ENCODE measurements around the gene MNT.

DNA sequence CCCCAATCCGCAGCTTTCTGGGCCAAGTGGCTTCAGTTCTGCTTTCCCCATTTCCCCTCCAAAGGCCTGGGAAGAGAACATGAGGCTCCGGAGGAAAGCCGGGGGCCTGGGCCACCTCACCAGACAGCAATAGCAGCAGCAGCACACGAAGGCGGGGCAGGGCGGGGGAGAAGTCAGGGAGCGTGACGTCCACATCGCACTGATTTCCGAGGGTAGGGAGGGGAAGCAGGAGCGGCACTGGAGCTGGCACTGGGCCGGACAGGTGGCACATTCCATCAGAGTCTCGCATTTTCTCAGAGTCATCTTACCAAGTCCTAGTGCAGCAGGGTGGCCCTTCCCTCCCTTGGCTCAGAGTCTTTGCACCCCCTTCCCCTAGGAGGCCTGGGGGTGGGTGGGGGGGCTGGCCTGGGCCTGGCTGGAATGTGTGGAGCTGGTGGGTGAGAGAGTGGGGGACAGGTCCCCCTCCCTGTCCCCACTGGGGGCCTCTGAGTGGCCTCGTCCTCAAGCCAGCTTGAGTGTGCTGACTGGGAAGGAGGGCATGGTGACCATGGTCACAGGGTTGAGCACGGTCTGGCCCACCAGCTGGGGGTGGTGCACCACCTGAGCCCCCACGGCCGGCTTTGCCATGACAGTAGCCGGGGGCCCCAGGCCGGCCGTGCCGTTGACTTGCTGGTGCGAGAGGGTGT, 14.3 kb downstream of the MNT start:
- TF ChIP-seq TRIM28 (IDR thresholded peaks at IDR 0.05), result no peak
- TF ChIP-seq, protein P1, sequence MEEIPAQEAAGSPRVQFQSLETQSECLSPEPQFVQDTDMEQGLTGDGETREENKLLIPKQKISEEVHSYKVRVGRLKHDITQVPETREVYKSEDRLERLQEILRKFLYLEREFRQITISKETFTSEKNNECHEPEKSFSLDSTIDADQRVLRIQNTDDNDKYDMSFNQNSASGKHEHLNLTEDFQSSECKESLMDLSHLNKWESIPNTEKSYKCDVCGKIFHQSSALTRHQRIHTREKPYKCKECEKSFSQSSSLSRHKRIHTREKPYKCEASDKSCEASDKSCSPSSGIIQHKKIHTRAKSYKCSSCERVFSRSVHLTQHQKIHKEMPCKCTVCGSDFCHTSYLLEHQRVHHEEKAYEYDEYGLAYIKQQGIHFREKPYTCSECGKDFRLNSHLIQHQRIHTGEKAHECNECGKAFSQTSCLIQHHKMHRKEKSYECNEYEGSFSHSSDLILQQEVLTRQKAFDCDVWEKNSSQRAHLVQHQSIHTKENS (CRISPR knock-in tag; IDR thresholded peaks at IDR 0.05), result no peak
- TF ChIP-seq POLR2AphosphoS5 (IDR thresholded peaks at IDR 0.05; ENCODE audit: control insufficient read depth, insufficient read depth, low read depth, low read length), result no peak
- TF ChIP-seq, protein P2, sequence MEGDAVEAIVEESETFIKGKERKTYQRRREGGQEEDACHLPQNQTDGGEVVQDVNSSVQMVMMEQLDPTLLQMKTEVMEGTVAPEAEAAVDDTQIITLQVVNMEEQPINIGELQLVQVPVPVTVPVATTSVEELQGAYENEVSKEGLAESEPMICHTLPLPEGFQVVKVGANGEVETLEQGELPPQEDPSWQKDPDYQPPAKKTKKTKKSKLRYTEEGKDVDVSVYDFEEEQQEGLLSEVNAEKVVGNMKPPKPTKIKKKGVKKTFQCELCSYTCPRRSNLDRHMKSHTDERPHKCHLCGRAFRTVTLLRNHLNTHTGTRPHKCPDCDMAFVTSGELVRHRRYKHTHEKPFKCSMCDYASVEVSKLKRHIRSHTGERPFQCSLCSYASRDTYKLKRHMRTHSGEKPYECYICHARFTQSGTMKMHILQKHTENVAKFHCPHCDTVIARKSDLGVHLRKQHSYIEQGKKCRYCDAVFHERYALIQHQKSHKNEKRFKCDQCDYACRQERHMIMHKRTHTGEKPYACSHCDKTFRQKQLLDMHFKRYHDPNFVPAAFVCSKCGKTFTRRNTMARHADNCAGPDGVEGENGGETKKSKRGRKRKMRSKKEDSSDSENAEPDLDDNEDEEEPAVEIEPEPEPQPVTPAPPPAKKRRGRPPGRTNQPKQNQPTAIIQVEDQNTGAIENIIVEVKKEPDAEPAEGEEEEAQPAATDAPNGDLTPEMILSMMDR (IDR thresholded peaks at IDR 0.05 in 2 of 3, conservative IDR thresholded peaks at IDR 0.05 in 1 of 3; ENCODE audit: insufficient read depth in 2 of 3, low read depth in 1 of 3, low read length in 3 of 3), result no peak
- TF ChIP-seq, protein P3, sequence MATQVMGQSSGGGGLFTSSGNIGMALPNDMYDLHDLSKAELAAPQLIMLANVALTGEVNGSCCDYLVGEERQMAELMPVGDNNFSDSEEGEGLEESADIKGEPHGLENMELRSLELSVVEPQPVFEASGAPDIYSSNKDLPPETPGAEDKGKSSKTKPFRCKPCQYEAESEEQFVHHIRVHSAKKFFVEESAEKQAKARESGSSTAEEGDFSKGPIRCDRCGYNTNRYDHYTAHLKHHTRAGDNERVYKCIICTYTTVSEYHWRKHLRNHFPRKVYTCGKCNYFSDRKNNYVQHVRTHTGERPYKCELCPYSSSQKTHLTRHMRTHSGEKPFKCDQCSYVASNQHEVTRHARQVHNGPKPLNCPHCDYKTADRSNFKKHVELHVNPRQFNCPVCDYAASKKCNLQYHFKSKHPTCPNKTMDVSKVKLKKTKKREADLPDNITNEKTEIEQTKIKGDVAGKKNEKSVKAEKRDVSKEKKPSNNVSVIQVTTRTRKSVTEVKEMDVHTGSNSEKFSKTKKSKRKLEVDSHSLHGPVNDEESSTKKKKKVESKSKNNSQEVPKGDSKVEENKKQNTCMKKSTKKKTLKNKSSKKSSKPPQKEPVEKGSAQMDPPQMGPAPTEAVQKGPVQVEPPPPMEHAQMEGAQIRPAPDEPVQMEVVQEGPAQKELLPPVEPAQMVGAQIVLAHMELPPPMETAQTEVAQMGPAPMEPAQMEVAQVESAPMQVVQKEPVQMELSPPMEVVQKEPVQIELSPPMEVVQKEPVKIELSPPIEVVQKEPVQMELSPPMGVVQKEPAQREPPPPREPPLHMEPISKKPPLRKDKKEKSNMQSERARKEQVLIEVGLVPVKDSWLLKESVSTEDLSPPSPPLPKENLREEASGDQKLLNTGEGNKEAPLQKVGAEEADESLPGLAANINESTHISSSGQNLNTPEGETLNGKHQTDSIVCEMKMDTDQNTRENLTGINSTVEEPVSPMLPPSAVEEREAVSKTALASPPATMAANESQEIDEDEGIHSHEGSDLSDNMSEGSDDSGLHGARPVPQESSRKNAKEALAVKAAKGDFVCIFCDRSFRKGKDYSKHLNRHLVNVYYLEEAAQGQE (IDR thresholded peaks at IDR 0.05; ENCODE audit: borderline replicate concordance), result no peak
- TF ChIP-seq, protein P3 (CRISPR knock-in tag; IDR thresholded peaks at IDR 0.05; ENCODE audit: low read depth), result no peak
- TF ChIP-seq, protein P4, sequence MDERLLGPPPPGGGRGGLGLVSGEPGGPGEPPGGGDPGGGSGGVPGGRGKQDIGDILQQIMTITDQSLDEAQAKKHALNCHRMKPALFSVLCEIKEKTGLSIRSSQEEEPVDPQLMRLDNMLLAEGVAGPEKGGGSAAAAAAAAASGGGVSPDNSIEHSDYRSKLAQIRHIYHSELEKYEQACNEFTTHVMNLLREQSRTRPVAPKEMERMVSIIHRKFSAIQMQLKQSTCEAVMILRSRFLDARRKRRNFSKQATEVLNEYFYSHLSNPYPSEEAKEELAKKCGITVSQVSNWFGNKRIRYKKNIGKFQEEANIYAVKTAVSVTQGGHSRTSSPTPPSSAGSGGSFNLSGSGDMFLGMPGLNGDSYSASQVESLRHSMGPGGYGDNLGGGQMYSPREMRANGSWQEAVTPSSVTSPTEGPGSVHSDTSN (CRISPR knock-in tag; IDR thresholded peaks at IDR 0.05; ENCODE audit: low read depth), result no peak
- TF ChIP-seq, protein P4 (tag; conservative IDR thresholded peaks at IDR 0.05; ENCODE audit: low read depth), result no peak
- no peak for TF ChIP-seq SRF (CRISPR knock-in tag; IDR thresholded peaks at IDR 0.05)

Measured in K562 (cell line).